Hematopoietic multipotent progenitor cell (in vitro differentiated cells): ENCODE data around the gene RGS6. TPM values are rescaled to one million over a fixed set of nuclear protein-coding genes. Genes with fewer than 3 reads are reported as not detected.

Experiments
- DNase-seq, 3 donors: peaks; one replicate each; pipeline ENCODE4 v3.0.0-alpha.2; 2011 to 2015; ENCODE audit warnings: low read depth in 2 of 3, low spot score in 2 of 3
- total RNA-seq: library from RNA; depleted of rRNA; stranded (reverse); fragments of >200 nt; gene quantifications from one replicate; pipeline ENCODE4 v1.2.3, GENCODE V29; 2012

RGS6 gene
- total RNA-seq, 1 donor = 0.54 TPM

DNA sequence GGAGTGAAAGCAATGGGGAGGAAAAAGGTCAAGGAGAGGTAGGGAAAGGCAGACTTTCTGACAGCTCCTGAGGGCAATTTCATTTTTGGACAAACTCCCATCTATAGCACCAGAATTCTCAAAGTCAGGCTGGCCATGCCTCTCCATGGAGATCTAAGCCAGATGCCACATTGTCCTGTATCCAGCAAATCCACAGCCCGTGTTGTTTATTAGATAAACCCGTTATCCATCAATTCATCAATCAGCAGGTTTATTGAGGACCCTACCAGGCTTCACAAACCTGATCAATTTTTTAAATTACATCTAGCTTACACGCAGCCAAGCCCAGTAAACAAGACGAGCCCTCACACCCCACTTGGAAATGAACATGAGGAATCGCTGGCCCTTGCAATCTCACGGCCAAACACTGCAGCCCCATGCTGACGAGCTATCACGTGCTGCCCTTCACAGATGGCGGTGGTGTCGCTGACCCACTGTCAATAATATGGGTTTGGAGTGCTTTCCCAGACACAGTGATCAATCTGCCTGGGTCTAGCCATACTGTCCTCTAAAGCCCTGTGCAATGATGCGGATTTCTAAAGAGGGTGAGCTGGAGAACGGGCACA, 628.8 kb downstream of the RGS6 start:
- no peak for DNase-seq

- DNase-seq = no peak
Measured at GRCh38 chr14:72562300-72562699, 630.1 kb downstream of the RGS6 start.

- no peak for DNase-seq
Measured at GRCh38 chr14:72563676-72564075, 631.4 kb downstream of the RGS6 start.

- DNase-seq = no peak
Measured at GRCh38 chr14:72565149-72565559, 632.9 kb downstream of the RGS6 start.

GRCh38 chr14:72565917-72566316, 633.7 kb downstream of the RGS6 start:
- DNase-seq = no peak

- no peak for DNase-seq
Measured at GRCh38 chr14:72567226-72567625, 635.0 kb downstream of the RGS6 start.

GRCh38 chr14:72568296-72568992, 636.2 kb downstream of the RGS6 start:
- no peak for DNase-seq

DNA sequence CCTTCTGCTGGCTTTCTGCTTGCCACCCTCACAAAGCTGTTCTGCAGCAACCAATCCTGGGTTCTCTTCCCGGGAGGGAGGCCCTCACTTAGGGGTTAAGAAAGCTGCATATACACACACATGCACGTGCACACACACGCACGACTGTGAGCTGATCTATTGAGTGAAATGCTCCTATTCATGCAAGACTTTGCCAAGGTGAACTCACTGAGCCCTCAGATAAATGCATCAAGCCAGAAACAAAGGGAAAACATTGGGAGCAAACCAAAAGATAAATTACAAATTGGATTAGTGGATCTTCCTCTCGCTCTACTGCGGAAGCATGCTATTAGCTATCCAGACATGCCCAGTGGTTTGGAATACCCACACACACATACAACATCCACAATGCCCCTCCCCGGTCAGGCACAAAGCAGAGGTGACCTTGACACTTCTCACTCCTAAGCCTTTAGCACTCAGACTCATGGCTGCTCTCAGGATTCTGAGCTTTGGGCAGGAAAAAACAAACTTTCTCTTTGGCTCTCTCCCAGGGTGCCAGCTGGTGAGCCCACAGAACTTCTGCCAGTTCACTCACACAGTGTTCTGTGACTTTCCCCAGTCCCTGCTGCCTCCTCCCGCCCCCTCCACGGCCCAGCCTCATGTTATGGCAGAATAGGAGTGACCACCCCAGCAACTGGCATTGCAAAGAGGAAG, 641.6 kb downstream of the RGS6 start:
- DNase-seq = no peak

DNA sequence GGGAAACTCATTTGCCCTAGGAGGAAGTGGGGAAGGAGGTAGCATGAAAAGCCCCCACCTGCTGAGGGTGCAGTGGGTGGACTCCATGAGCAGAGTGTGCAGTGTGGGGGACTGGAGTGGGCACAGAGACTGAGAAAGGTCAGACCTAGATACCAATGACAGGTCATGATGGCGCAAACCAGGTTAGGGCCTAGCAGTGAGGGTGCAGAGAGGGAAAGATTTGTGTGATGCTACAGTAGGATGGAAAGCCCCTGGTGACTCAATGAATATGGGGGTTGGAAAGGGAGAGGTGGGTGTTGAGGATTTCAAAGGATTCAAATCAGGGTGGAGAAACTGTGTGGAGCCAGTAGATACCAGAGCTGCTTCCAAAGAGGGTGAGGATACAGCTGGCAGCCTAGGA, 642.5 kb downstream of the RGS6 start:
- DNase-seq = no peak

DNA sequence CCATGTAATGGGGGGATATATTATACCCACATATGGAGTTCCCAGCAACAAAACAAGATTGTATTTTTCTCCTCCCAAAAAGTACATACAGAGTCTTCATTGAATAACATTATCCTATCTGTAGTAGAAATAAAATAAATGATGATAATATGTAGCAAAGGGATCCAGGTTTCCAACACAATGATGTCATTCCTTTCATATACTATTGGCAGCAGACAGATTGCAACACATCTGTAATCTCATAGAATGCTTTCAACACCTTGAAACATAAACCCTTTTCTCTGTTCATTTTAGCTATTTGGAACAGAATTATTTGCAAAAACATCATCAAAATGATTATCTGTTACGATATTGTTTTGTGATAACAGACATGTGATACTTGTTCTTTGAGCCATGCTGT, 644.0 kb downstream of the RGS6 start:
- DNase-seq = no peak

DNA sequence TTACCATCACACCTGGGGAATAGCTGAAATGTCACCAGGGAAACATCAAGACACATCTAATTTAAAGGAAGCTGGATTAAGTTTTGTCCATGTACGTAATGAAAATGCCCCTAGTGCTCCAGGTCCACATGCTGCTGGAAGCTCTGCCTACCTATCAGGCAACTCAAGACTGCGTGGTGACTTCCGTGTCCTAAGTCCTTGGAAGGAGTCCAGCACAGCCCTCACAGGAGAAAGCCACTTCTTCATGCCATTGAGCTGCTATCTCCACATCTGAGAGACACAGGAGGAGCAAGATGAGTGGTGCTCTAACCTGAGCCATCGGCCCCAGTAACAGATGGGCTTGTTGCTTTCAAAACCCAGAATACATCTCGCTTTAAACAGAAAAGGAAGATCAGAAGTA, 645.3 kb downstream of the RGS6 start:
- DNase-seq = peak in 1 of 3 donors; percentile 9

DNA sequence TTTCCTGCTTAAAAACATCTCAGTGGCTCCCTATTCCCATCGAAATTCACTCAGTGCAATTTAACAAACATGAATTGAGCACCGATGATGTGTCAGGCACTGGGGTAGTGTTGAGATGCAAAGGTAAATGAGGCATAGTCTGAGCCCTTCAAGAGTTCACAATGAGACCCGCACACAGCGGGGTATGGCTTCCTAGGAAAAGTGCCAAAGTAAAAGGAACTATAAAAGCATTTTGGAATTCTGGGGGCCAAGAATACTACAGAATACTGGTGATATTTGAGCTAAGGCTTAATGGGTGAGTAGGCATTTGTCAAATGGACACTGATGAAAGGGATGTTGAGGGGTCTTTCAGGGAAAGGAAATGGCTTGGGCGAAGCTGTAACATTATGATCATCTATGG, 646.3 kb downstream of the RGS6 start:
- no peak for DNase-seq

DNA sequence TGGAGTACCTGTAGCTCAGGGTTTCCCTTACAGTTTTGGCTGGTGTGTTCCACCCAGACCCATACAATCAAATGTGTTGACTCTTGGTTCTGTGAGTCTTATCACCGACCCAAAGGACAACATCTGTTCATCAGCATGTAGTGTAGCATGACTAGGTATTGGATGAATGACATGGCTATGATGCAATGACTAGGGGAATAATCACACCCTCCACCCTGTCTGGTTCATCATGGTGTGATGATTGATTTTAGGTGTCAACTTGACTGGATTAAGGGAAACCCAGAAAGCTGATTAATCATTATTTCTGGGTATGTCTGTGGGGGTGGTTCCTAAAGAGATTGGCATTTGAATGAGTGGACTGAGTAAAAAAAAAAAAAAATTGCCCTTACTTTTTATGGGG, 650.4 kb downstream of the RGS6 start:
- no peak for DNase-seq

DNA sequence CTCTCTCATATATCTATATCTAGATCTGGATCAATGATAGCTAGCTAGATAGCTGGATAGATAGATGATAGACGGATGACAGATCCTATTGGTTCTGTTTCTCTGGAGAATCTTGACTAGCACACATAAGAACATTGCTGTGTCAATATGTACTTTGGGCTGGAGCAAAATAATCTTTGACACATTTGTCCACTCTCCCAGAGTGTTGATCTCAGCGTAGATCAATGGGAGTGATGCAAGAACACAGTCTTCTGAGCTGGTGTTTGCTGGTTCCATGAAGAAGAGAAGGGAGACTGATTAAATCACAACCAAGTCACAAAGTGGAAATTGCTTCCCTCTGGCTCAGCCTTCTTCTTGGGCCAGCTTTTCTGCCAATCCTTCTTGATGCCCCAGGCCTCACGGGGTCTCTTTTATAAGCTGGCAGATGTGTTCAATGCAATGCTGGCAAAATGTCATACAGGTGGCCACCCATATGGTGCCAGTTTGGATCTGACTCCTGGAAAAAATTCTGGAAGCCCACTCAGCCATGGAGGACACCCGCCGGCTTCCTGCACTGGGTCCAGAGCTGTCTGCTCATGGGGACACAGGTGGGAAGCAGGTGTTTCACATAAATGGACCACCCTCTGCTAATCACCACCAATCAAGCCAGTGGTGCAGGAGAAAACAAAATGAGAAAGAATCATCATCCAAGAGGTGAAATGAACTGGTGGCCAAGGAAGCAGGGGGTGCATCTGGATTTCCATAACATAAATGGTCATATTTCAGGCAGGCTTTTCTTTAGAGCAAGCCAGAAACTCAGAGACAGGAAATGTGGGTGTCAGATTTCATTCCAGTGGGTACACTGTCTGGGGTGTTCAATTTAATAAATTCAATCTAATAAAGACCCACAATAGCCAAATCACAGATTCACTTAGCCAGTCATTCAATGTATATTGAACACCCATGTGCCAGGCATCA, 651.4 kb downstream of the RGS6 start:
- no peak for DNase-seq

DNA sequence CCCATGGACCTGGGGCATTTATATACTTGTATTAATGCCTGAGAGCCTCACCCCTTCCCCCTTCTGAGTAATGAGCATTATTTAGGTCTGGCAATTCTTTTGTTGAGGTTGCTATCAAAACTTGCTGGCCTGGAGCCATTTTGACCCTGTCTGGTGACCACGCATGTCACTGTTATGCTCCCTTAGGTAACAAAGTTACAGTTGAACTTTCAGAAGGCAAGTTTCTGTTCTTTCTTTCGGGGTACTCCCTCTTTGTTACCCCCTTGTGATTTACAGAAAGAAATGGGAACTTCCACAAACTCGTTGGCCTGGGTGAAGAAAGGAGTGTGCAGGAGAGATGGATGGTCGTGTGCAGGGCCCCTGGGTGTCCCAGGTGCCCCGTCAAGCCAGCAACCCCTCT, 656.3 kb downstream of the RGS6 start:
- DNase-seq = no peak

DNA sequence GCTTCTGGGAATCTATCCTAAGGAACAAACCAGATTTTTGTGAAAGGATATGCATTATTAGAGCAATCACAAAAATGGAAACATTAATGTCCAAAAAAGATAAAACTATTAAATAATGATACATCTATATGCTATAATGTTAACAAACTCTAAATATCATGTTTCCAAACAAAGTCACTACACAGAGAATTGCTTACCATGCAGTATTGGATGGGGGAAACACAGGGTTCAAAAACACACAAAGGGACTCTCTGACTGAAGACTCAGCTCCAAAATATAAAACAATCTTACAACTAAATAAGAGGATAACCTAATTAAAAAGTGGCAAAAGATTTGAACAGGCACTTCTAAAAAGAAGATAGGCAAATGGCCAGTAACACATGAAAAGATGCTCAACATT, 657.4 kb downstream of the RGS6 start:
- DNase-seq = no peak

DNA sequence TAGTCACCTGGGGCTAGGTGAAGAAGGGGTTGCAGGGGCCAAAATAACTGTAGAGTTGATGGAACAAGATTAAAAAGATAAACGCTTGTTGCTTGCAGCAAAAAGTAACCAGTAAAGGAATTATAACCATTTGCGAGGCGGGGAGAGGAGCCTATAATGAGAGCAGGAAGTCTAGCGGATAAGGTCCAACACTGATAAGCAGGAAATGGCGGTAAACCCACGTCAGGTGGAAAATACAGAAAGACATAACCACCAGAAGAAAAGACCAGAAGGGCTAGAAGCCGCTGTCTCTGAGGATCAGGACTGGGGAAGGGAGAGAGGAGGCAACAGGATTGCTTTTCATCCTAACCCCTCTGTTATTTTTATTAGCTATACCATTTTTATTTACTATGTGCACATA, 658.3 kb downstream of the RGS6 start:
- DNase-seq = peak in 2 of 3 donors; percentile 22 to 58

DNA sequence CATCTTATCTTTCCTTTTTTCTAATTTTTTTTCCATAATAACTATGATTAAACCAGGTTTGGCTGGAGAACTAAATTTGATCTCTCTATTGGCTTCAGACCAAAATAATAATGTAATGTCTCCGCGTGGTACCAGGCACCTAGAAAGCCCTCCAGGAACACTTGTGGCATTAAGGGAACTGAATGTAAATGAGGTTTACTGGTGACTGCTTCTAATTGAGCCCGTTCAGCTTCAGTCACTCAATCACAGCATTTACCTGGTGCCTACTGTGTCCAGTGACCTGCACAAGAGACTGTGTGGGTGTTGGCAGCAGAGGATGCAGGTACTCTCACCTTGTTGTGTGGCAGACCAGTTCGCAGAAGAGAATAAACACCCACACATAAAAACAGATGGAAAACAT, 659.2 kb downstream of the RGS6 start:
- DNase-seq = no peak

DNA sequence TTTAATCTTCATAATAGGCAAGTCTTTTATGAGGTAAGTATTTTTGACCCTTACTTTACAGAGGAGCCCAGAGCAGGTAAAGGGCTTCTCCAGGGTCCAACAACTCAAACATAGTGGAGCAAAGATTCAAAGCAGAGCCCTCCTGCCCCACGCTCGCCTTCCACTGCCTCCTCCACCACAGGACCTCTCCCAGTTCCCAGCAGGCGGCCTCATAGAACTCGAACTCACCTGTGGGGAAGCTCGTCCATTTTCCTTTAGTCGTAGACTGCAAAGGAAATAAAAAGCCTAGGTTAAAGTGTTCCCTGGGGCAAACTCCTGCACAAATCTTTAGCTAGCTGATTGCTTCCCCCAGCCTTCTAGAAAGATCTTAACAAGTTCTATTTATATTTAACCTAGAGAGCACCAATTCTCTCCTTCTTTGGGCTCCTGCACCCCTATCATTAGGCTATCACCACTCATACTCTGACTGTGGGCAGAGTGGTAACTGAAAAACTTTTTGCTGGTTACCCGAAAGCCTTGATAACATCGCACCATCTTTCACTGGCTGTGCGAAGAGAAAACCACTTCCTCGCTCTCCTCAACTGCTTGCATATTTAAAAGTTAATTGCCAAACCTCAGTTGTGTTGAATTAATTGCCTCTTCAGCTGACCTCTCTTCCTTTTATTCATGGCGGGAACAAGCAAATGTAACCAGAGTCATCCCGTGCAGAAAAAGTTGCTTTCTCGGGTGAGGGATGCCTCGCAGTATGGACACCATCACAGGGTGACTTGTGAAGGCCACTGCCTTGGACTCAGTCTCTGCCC, 662.1 kb downstream of the RGS6 start:
- peak; percentile 11 to 74 (median 32) for DNase-seq
